D341Med (cell line): ENCODE results near the gene MT1G.
"Not testable (repeated sequence)": the region's sequence is repeated elsewhere in the genome, so short reads cannot be mapped to it uniquely, and the experiment has no call there.

Experiments
- DNase-seq: peaks from one replicate; pipeline ENCODE4 v3.0.0; 2012; ENCODE audit warnings: low spot score

Gene MT1G

DNA sequence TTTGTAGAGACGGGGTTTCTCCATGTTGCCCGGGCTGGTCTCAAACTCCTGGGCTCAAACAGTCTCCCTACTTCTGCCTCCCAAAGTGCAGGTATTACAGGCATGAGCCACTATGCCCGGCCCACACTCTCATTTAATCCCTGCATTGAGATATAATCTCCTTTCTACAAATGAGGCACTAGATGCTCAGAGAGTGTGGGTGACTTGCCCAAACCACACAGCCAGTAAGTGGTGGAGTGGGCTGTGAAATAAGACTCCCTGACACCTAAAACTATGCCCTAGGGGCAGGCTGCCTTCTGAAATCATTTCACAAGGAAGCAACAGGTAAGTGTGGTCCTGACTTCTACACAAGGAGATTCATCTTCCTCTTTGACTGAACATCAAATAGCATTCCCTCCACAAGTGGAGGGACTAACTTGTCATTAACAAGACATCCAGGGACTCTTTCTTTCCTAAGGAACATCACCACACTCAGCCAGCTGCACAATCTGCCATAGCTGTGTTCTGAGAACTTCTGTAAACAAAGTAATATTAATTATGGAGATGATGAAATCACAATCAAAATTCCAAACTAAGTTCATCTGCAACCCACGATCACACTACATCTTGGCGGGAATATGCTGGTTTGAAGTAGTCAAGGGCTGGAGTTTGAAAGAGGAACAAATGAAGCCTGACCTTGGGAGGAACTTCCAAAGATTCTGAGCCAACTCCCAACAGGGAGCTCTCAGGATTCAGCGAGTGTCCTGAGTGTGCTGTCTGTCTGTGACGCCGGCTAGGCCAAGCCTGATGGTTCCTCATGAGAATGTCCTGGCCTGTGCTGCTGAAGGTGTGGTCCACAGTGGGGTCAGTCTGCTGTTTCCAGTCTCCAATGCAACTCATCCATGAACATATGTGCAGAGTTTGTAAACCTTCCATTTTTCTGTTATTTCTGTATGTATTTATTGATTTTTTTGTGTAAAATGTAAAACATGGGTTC is 2.3 kb downstream of the MT1G start:
- DNase-seq: not testable (repeated sequence)

DNA sequence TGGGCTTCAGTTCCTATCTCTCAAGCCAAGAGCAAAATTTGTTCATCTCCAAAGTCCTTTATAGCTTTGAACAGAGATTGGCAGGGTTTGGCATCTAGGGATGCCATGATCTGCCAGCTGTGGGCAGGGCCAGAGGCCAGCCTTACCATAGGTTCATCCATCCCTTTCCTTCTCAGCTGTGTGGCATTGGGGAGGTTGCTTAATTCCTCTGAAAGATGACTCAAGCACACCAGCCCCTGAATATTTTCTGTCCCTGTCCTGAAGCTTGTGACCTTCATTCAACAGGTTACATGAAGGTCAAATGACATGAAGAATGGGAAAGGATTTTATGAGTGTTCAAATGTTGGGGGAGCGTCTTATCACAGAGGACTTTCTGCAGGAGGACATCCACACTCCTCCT is 3.4 kb downstream of the MT1G start:
- no peak for DNase-seq

DNA sequence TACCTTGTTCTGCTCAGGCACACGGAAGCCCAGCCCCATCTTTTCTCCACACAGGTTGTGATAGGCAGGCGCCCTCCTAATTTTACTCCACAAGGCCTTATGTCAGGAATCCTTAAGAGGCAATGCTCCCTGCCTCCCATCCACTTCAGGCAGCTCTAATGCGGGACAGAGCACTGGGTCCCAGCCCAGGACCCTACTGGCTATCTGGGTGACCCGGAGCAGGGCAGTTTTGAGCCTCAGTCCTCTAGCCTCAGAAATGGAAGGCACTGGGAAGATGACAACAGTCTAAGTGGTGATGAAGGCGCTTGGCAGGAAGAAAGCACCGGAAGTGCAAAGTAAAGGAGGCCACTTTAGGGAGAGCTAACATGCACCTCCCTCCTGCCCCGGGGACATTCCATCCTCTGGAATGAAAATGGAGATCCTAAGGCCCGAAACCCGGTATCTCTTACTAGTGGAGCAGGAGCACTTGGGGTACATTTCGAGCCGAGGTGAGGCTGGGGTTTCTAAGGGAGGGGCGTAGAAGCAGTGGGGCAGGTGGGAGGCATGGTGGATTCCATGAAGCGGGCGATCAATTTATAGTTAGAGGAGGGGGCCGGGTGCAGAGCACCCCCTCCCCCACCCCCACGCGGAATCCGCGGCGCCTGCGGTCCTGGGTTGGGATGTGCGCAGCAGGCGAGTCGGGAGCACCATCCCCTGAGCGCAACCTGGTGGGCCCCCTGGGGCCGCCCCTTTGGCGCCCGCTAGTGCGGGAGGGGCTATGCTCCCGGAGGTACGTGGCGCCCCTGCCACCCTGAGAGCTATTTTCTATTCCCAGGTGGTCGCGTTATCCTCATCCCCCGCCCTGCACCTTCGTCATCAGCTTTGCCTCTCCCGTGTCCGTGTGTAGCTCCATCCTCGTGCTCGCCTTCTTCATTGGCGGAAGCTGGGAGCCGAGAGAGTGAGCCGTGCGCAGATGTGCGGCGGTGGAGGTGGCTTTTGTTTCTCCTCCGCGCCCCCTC is 5.2 kb downstream of the MT1G start:
- DNase-seq: no peak

DNA sequence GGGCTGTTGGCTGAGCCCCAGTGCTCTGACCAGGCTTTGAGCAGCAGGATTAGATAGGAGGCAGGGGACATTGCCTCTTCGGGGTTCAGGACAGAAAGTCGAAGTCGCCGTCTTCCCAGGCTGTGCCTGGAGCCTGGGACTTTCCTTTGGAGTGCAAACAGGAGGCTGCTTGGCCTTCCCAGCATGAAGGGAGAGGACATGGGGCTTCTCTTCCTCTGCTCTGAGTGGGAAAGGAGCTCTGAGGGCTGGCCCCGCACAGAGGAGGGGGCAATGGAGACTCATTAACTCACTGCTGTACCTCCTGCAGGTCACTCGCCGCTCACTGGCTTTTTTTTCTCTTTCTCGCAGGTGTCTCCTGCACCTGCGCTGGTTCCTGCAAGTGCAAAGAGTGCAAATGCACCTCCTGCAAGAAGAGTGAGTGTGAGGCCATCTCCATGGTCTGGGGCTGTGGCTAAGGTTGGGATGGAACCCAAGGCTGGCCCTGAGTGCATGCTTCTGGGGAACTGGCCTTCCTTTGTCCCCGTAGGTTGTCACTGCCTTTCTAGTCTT is 9.5 kb downstream of the MT1G start:
- no peak for DNase-seq

DNA sequence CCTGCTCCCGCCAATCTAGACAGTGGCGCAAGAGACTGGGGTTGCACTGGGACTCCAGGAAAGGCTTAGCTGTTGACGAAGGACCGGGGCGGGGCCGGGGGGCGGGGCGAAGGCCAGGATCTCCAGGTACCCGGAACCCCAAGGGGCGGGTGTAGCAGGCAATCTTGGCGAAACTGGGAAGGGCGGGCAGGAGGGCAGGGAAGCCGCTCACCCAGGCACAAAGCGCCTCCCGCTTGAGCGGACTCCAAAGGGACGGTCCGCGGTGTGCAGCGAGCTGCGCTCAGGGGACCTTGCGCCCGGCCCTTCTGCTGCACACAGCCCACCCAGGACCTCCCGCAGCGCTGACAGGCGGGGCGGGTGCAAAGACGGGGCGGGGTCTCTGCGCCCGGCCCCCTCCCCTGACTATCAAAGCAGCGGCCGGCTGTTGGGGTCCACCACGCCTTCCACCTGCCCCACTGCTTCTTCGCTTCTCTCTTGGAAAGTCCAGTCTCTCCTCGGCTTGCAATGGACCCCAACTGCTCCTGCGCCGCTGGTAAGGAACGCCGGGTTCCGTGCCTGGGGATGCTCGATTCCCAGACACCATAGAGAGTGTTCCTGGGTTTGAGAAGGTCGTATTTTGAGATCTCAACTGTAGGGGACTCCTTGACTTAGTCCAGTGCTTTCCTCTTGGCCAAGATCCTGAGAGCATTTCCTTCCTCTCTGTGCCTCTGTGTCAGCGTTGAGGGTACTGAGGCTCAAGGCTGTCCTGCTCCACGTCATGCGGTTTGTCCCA is 10.1 kb downstream of the MT1G start, which contains the start of gene MT1F:
MT1F (plus strand) TSS at position 405 of the 772 bp plus-strand sequence; CDS start at position 505, 100 bp downstream.
- DNase-seq: peak; percentile 53

DNA sequence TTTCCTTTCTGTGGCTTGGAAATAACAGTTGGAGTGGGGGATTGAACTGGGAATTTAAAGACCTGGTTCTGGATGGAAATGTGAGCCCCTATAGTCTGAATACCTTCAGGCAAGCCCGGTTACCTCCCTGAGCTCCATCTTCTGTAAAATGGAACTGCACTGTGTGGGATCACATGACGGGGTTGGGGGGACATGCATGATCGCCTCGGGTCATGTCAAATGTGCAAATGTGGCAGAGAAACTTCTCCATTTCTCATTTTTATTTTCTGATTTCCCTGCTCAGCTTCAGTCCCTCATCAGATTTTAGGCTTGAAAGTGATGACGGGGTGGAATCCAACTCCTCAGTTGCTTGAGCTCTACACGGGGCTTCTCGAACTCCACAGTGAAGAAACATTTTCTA is 14.6 kb downstream of the MT1G start:
- no peak for DNase-seq

DNA sequence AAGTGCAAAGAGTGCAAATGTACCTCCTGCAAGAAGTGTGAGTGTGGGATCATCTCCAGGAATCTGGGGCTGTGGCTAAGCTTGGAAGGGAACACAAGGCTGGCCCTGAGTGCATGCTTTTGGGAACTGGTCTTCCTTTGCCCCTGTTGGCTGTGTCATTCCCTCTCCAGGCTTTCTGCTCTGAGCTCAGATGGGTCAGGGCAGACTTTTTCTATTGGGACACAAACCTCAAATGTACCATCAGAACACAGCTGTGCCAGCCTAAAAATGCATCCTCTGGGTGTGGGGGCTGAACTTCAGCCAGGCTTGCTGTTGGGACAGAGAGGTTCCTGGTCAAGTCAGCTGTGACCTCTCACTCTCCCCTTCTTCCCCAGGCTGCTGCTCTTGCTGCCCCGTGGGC is 15.3 kb downstream of the MT1G start:
- DNase-seq: no peak

DNA sequence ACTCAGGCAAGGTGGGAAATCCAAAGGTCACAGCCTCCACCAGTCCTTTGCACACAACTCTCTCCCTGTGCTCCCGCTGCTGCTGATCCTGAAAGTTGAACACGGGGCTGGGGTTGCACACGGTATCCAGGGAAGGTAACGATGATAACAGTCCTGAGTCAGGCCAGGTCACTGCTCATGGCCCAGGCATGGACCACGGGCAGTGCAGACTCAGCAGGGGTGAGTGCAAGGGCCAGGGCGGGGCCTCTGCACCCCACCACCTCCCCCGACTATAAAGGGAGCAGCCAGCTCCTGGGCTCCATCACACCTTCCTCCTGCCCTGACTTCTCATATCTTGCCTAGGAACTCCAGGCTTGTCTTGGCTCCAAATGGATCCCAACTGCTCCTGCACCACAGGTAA is 16.3 kb downstream of the MT1G start, which contains the start of gene MT1B:
MT1B (plus strand) TSS at position 301 of the 400 bp plus-strand sequence; CDS start at position 369, 68 bp downstream.
- no peak for DNase-seq

DNA sequence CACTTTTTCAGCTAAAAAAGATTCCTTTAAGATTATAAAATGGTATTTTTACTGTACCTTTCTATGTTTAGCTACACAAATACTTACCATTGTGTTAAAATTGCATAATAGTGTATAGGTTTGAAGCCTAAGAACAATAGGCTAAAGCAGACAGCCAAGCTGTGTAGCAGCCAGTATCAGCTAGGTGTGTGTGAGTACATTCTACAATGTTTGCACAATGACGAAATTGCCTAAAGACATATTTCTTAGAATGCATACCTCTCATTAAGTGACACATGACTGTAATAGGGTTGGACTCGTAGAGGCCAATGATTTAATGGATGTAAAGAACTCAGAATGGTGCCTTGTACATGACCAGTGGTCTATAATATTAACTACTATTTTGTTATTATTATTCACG is 18.0 kb downstream of the MT1G start:
- DNase-seq: no peak

DNA sequence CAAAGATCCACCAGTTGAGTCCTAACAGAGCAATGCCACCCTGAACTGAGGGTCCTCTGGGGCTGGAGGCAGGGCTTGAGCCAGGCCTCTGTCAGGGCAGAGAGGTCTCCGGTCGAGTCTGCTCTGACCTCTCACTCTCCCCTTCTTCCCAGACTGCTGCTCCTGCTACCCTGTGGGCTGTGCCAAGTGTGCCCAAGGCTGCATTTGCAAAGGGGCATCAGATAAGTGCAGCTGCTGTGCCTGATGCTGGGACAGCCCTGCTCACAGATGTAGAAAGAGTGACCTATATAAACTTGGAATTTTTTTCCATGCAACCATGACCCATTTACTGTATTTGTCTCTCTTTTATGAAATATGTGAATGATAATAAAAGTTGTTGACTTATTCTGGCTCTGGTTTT is 18.6 kb downstream of the MT1G start:
- no peak for DNase-seq

DNA sequence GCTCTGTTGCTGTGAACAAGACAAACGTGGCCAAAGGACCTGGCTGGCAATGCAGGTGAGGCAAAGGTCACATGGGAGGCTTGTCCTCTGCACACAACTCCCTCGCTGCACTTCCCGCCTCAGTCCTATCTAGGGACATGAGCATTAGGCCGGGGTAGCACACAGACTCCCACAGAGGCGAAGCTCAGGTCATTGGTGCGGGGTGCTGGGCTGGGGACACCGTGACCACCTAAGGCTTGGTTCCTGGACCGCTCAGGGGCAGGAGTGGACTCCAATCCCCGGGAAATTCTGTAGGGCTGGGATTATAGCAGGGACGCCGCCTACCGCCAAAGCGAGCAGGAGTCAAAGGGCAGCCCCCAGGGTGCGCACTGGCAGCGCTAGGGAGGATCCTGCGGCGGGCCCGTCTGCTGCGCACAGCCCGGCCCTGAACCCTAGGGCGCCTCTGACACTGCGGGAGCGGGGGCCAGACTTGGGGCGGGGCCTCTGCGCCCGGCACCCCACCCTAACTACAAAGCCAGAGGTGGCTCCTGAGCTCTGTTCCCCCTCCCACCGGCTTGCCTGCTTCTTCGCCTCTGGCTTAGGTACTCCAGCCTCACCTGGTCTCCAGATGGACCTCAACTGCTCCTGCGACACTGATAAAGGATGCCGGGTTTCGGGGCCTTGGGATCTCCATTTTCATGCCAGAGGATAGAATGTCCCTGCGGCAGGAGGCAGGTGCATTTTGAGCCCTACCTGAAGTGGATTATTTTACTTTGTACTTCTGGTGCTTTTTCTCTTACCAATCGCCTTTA is 20.0 kb downstream of the MT1G start:
- no peak for DNase-seq

DNA sequence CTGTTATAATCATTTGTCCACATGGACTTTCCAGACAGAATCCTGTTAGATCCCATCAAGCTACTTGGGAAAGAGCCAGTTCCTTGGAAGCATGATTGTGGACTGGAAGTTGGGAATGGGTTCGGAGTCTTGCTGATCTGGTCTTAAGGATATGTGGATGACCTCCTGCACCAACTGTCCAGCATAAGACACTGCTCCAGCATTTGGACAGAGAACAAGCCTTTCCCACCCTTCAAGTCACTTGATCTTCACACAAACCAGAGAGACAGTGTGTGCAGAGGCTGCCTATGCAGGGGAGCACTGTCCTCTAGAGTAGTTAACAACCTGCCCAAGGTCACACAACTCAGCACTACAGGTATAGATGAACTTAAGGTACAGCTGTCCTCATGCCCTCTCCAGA is 22.0 kb downstream of the MT1G start:
- DNase-seq: no peak

DNA sequence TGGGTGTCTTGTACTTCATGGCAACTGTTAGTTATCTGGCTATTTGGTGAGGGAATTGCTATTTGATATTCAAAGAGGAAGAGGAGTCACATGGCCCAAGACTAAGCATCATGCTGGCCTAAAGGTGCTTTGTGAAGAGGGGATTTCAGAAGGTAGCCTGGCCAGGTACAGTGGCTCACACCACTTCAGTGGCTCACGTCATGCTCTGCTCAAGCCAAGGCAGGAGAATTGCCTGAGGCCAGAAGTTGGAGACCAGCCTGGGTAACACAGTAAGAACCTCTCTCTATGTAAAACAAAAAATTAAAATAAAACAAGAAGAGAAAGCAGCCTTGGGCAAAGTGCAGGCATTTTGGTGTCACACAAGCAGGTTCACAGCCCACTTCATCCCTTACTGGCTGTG is 22.6 kb downstream of the MT1G start:
- DNase-seq: no peak

DNA sequence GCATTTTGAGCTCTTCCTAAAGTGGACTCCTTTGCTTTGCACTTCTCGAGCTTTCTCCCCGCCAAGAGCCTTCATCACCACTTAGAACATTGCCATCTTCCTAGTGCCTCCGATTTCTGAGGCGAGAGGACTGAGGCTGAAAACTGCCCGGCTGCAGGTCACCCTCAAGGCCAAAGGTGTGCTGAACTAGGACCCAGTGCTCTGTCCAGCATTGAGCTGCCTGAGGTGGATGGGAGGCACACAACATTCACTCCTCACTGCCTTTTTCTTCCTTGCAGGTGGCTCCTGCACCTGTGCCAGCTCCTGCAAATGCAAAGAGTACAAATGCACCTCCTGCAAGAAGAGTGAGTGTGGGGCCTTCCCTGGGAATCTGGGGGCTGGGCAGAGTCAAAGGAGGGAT is 24.0 kb downstream of the MT1G start:
- DNase-seq: no peak

DNA sequence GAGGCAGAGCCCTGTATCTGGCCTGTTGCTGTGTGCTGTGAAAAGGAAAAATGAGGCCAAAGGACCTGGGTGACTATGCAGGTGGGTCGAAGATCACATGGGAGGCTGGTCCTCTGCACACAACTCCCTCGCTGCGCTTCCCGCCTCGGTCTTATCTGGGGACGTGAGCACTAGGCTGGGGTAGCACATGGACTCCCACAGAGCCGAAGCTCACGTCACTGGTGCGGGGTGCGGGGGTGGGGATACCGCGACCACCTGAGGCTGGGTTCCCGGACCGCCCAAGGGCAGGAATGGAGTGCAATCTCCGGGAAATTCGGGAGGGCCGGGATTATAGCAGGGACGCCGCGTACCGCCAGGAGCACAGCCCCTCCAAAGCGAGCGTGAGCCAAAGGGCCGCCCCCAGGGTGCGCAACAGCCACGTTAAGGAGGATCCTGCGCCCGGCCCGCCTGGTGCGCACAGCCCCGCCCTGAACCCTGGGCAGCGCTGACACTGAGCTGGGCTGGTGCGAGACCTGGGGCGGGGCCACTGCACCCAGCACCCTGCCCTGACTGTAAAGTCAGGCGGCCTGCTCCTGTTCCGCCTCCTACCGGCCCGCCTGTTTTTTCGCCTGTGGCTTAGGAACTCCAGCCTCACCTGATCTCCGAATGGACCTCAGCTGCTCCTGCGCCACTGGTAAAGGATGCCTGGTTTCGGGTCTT is 24.6 kb downstream of the MT1G start:
- DNase-seq: no peak

DNA sequence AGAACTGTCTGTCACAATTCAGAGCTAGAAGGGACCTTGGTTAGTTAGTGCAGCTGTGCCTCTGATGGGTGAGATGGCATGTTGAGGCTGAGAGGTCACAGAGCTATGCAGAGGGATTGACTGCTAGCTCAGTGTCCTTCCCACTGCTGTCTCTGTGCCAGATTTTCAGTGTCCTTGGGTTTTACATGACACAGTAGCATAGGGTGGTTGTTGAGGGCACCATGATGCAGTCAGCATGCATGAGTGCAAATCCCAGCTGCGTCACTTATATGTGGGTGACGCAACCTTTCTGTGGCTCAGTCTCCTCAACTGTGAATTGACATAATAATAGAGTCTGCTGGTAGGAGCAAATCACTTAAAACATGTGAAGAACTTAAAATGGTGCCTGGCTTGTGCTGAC is 26.7 kb downstream of the MT1G start:
- no peak for DNase-seq

DNA sequence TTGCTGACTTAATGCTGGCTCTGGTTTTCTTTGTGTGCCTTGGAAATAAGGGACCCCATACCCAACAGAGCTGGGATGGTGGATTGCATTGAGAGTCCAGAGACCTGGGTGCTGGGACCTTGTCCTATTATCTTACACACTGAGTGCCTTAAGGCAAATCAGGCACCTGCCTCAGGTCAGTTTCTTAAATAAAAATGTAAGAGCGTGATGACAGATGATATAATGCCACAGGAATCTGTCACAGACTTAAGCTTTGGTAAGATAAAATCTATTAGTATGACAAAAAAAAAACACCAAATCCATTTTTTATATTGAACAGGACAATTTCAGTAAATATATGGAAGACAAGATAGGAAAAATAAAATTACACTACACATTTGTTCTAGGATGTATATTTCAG is 27.8 kb downstream of the MT1G start:
- no peak for DNase-seq

DNA sequence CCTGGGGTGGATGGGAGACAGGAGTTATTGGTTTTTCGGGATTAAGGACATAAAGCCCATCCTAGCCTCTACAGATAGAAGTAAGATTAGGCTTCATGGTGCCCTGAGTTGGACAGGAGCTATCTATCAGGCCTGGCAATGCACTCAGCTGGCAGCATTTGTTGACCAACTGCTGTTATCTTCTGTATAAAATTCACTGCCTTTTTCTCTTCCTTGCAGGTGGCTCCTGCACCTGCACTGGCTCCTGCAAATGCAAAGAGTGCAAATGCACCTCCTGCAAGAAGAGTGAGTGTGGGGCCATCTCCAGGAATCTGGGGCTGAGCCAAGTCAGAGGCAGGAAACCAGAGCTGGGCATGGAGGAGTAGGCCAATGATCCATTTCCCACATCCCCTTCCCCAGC is 28.8 kb downstream of the MT1G start:
- no peak for DNase-seq

DNA sequence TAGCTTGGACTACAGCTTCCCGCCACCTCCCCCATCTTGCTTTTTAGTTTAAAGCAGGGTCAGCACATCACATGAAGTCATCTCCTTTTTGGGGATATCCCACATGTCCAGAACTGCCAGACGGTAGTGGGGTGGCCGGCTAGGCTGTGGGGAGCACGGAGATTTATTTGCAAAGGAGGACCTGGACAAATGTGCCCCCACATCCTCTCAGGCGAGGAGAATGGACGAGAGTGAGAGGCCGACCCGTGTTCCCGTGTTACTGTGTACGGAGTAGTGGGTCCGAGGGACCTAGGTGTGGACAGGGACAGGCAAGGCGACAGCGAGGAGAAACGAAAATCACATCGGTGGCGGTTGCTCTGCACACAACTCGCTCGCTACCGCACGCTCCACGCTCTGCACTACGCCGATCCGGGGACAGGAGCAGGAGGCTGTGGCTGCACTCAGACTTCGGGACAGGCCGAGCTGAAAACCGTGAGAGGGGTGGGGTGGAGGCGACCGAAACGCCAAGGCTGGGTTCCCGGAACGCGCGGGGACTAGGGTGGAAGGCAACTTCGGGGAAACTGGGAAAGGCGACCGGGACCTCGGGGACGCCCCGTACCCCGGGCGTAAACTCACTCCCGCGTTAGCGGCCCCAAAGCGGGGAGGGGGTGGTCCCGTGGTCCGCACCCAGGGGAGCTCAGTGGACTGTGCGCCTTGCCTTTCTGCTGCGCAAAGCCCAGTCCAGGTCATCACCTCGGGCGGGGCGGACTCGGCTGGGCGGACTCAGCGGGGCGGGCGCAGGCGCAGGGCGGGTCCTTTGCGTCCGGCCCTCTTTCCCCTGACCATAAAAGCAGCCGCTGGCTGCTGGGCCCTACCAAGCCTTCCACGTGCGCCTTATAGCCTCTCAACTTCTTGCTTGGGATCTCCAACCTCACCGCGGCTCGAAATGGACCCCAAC is 29.8 kb downstream of the MT1G start, which contains the start of gene MT1A:
MT1A (plus strand) TSS at position 853 of the 937 bp plus-strand sequence; CDS start at position 926, 73 bp downstream.
- DNase-seq: no peak
